Parathyroid adenoma (tissue), 2 donors: ENCODE data around the gene TMTC3.

Experiments
- H2AFZ ChIP-seq: fragments of 300-600 bp; sonication (generic); one replicate; pipeline ENCODE4 v1.7.0; 2017; ENCODE audit warnings: antibody characterized with exemption, mild to moderate bottlenecking
- H3K27ac ChIP-seq: fragments of 300-600 bp; sonication (generic); one replicate; pipeline ENCODE4 v1.7.0; 2017
- H3K27me3 ChIP-seq: fragments of 300-600 bp; sonication (generic); one replicate; pipeline ENCODE4 v1.7.0; 2017; ENCODE audit warnings: low read length; ENCODE audit not compliant: control insufficient read depth, insufficient read depth
- H3K36me3 ChIP-seq: fragments of 300-600 bp; sonication (generic); one replicate; pipeline ENCODE4 v1.7.0; 2017; ENCODE audit warnings: low read length; ENCODE audit not compliant: control insufficient read depth, insufficient read depth
- H3K4me1 ChIP-seq: fragments of 300-600 bp; sonication (generic); one replicate; pipeline ENCODE4 v1.7.0; 2017; ENCODE audit warnings: control low read depth
- H3K4me2 ChIP-seq: fragments of 300-600 bp; sonication (generic); one replicate; pipeline ENCODE4 v1.7.0; 2017; ENCODE audit warnings: low read length
- H3K4me3 ChIP-seq: fragments of 300-600 bp; sonication (generic); one replicate; pipeline ENCODE4 v1.7.0; 2017; ENCODE audit warnings: low read depth, low read length
- H3K79me2 ChIP-seq: fragments of 300-600 bp; sonication (generic); one replicate; pipeline ENCODE4 v1.7.0; 2017; ENCODE audit warnings: control low read depth
- H3K9ac ChIP-seq: fragments of 300-600 bp; sonication (generic); one replicate; pipeline ENCODE4 v1.7.0; 2017; ENCODE audit warnings: mild to moderate bottlenecking
- H3K9me3 ChIP-seq: fragments of 300-600 bp; sonication (generic); one replicate; pipeline ENCODE4 v1.7.0; 2017; ENCODE audit warnings: low read length; ENCODE audit not compliant: control insufficient read depth
- CTCF ChIP-seq: fragments of 300-600 bp; sonication (generic); IDR thresholded peaks from one replicate; pipeline ENCODE4 v1.7.0; 2017; ENCODE audit warnings: antibody characterized with exemption, mild to moderate bottlenecking
- donor health status: primary hyperparathyroidism.

The TMTC3 gene

DNA sequence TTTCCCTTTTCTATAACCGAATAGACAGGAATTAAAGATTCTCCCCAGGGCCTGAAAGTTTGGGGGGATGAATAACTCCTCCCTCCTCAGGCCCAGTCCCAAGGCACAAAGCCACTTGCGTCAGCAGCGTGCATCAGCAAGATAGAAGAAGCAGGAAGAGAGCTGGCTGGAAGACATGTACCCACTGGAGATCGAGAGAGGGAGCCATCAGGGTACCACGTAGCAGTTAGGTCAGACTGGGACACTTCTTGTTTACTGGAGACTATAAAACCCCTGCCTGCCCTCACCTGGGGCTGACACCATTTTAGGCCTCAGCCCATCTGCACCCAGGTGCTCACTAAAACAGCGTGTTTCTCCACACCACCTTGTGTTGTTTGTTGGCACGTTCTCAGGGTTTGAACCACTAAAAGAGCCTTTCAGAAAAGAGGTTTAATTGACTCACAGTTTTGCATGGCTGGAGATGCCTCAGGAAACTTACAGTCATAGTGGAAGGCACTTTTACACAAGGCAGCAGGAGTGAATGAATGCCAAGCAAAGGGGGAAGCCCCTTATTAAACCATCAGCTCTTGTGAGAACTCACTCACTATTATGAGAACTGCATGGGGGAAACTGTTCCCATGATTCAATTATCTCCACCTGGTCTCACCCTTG lies 93.2 kb downstream of the TMTC3 start:
- H3K9ac ChIP-seq = no peak overlapping the region
- TF ChIP-seq CTCF = no peak

GRCh38 chr12:88237954-88238353 lies 95.8 kb downstream of the TMTC3 start:
- Histone ChIP-seq H3K9me3 (no peaks in the 10 kb centered on the region), H3K4me3 (no peak overlapping the region), H3K4me2 (no peak overlapping the region), H3K36me3 (no peaks in the 10 kb centered on the region), H3K27me3 (no peaks in the 10 kb centered on the region), H3K79me2 (no peaks in the 10 kb centered on the region), H3K9ac (no peak overlapping the region), H3K4me1 (no peaks in the 10 kb centered on the region), H3K27ac (no peak overlapping the region), H2AFZ (no peak overlapping the region)
- no peak for TF ChIP-seq CTCF

More for the DNA sequence above, 93.2 kb downstream of the TMTC3 start:
- no peaks in the 10 kb centered on the region for H3K4me1 ChIP-seq
- H3K36me3 ChIP-seq = no peaks in the 10 kb centered on the region
- H3K4me3 ChIP-seq = no peak overlapping the region
- no peak overlapping the region for H2AFZ ChIP-seq
- H3K79me2 ChIP-seq = no peaks in the 10 kb centered on the region
- no peak overlapping the region for H3K27ac ChIP-seq
- H3K4me2 ChIP-seq = no peak overlapping the region
- H3K9me3 ChIP-seq = no peaks in the 10 kb centered on the region
- no peaks in the 10 kb centered on the region for H3K27me3 ChIP-seq

DNA sequence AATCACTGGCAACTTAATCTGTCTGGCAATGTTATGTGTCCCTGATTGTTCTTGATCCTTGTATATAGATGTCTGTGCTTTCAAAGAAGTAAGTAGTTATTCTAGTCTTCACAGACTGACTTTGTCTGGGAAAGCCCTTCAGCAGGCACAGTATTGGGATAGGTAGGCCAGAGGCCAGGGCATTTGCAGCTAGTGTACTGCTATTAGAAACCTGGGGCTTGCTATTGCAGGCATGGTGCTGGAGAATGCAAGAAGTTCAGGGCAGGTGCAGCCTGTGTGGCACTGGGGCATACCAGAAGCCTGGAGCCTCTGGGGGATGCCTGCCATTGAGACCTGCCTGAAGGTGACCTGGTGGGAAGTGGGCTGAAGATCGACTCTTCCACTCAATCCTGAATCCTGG lies 96.3 kb downstream of the TMTC3 start:
- no peaks in the 10 kb centered on the region for H3K4me1 ChIP-seq
- TF ChIP-seq CTCF = no peak
- H3K4me2 ChIP-seq = no peak overlapping the region
- H2AFZ ChIP-seq = no peak overlapping the region
- H3K79me2 ChIP-seq = no peaks in the 10 kb centered on the region
- no peaks in the 10 kb centered on the region for H3K36me3 ChIP-seq
- H3K9ac ChIP-seq = no peak overlapping the region
- H3K4me3 ChIP-seq = no peak overlapping the region
- H3K9me3 ChIP-seq = no peaks in the 10 kb centered on the region
- H3K27ac ChIP-seq = no peak overlapping the region
- no peaks in the 10 kb centered on the region for H3K27me3 ChIP-seq

GRCh38 chr12:88241862-88242570 lies 99.9 kb downstream of the TMTC3 start:
- no peak for TF ChIP-seq CTCF
- Histone ChIP-seq H3K27me3 (no peaks in the 10 kb centered on the region), H3K4me2 (no peak overlapping the region), H2AFZ (no peak overlapping the region), H3K4me3 (no peak overlapping the region), H3K9ac (no peak overlapping the region), H3K27ac (no peak overlapping the region), H3K4me1 (no peaks in the 10 kb centered on the region), H3K36me3 (no peaks in the 10 kb centered on the region), H3K79me2 (no peaks in the 10 kb centered on the region), H3K9me3 (no peaks in the 10 kb centered on the region)

DNA sequence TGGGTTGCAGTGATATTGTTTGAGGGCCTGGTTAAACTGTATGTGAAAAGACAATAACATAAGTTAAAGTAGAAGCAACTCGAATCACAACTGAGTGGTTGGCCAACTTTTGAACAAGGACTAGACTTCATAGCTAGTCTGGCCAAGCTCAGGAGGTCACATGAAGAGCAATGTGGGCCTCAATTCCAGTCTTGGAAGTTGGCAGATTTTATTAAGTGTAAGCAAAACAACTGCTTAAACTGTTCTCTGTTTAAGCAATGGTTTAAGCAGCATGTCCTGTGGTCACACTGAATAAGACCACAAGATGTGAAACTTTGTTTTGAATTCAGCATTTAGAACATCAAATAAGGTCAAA lies 100.4 kb downstream of the TMTC3 start:
- Histone ChIP-seq H3K9ac (no peak overlapping the region), H3K4me1 (no peaks in the 10 kb centered on the region), H3K9me3 (no peaks in the 10 kb centered on the region), H3K4me3 (no peak overlapping the region), H3K79me2 (no peaks in the 10 kb centered on the region), H3K36me3 (no peaks in the 10 kb centered on the region), H3K27ac (no peak overlapping the region), H3K4me2 (no peak overlapping the region), H3K27me3 (no peaks in the 10 kb centered on the region), H2AFZ (no peak overlapping the region)
- TF ChIP-seq CTCF = no peak
